ENCODE results near the gene DIP2C.

DNA sequence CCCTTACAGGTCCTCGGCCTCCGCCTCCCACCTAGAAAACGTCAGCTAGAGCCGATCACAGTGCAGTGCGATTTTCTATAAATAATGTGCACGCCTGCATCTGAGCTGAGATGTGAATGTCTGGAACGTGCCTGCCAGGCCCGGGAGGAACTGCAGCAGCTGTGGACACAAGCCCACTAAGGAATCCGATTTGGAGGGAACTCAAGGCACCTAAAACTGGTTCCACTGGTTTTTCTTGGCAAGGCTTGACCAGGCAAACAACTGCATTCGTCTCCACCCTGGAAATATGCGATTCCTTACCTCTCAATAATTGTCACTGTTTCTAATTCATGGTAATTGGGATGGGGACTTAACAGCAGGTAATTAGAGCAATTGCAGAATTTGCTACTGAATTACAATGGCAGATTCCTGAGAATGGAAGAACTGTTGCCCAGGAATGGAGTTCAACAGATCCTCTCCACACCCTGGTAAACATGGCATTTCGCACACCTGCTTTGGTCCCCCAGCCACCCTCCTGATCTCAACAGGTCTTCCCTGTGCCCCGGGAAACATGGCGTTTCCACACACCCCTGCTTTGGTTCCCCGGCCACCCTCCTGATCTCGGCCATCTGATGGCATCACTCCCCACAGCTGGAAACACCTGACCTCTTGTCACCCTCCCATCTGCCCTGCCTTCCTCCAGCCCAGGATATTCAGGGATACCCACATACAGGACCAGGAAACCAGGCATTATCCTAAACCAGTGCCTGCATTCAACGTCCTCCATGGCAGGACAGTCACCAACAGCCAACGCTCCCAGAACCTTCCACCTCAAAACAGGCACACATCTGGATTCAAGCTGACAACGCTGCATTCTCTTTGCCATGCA, 76.0 kb downstream of the DIP2C start:
- TF ChIP-seq, protein P1, sequence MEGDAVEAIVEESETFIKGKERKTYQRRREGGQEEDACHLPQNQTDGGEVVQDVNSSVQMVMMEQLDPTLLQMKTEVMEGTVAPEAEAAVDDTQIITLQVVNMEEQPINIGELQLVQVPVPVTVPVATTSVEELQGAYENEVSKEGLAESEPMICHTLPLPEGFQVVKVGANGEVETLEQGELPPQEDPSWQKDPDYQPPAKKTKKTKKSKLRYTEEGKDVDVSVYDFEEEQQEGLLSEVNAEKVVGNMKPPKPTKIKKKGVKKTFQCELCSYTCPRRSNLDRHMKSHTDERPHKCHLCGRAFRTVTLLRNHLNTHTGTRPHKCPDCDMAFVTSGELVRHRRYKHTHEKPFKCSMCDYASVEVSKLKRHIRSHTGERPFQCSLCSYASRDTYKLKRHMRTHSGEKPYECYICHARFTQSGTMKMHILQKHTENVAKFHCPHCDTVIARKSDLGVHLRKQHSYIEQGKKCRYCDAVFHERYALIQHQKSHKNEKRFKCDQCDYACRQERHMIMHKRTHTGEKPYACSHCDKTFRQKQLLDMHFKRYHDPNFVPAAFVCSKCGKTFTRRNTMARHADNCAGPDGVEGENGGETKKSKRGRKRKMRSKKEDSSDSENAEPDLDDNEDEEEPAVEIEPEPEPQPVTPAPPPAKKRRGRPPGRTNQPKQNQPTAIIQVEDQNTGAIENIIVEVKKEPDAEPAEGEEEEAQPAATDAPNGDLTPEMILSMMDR (conservative IDR thresholded peaks at IDR 0.05; ENCODE audit: low read length): no peak
- no peak for TF ChIP-seq EZH2phosphoT487 (IDR thresholded peaks at IDR 0.05; ENCODE audit: borderline replicate concordance)

Data from Loucy (cell line).